GM12878 (cell line): ENCODE measurements around the gene KRT75. TPM values are rescaled to one million over a fixed set of nuclear protein-coding genes. Genes with fewer than 3 reads are reported as not detected.

ENCODE experiments used
- ATAC-seq: fragments of 200-7000 bp; cut with Tn5 transposase; 3 replicates; pipeline ENCODE4 v1.9.1; 2020; ENCODE audit warnings: mild to moderate bottlenecking, moderate library complexity
- BruUV-seq: library from RNA; stranded (reverse); fragments of 400-500 nt; replicated peaks from 2 replicates; lab custom pipeline; 2021; lab: Mats Ljungman, UMichigan
- CTCF ChIA-PET: fragments of 300-600 bp; sonication (Branson Sonifier 250); formaldehyde crosslinking; extraction: SDS; loops from one replicate; lab custom pipeline; 2021; ENCODE audit warnings: inconsistent platforms; lab: Yijun Ruan, JAX
- POLR2A ChIA-PET: fragments of 350-600 bp; formaldehyde crosslinking; extraction: SDS; loops from one replicate; lab custom pipeline; 2021; ENCODE audit warnings: inconsistent platforms; lab: Charles Lee
- RAD21 ChIA-PET: fragments of 300-600 bp; sonication (Branson Sonifier 250); formaldehyde crosslinking; loops from one replicate; lab custom pipeline; 2023; ENCODE audit warnings: antibody characterized with exemption; ENCODE audit not compliant: unreplicated experiment; lab: Charles Lee
- SMC1A ChIA-PET: fragments of 300-600 bp; sonication (Branson Sonifier 250); formaldehyde crosslinking; loops from one replicate; lab custom pipeline; 2023; ENCODE audit not compliant: unreplicated experiment, uncharacterized antibody; lab: Charles Lee
- DNase-seq: peaks from one replicate; pipeline ENCODE4 v3.0.0-alpha.2; 2011; ENCODE audit warnings: low read depth, low spot score
- FAIRE-seq: peaks from 3 replicates; lab custom pipeline; 2011; peaks lifted over from hg19 to GRCh38; lab: Jason Lieb, UNC
- H2AFZ ChIP-seq: 2 replicates; pipeline ENCODE4 v1.6.0; 2011; ENCODE audit warnings: low read depth, low read length, control low read depth; ENCODE audit not compliant: control insufficient read depth
- H3K27ac ChIP-seq: 2 replicates; pipeline ENCODE4 v1.5.1; 2011; ENCODE audit warnings: control low read depth; ENCODE audit not compliant: control insufficient read depth, insufficient read depth
- H3K27me3 ChIP-seq, 2 experiments: replicated peaks in 1 of 2; 2 replicates each; pipeline versions ENCODE4 v1.6.0 to v1.6.1; 2011; ENCODE audit warnings: low read length in 1 of 2; ENCODE audit not compliant: control insufficient read depth in 2 of 2, insufficient read depth in 2 of 2
- H3K36me3 ChIP-seq, 2 experiments: 2 replicates each; pipeline ENCODE4 v1.5.1; 2011; ENCODE audit warnings: low read length in 1 of 2; ENCODE audit not compliant: control insufficient read depth in 2 of 2, insufficient read depth in 2 of 2
- H3K4me1 ChIP-seq: 2 replicates; pipeline ENCODE4 v1.6.1; 2011; ENCODE audit warnings: mild to moderate bottlenecking, low read length, moderate library complexity, mixed read lengths; ENCODE audit not compliant: control insufficient read depth, insufficient read depth
- H3K4me2 ChIP-seq: 2 replicates; pipeline ENCODE4 v1.6.0; 2011; ENCODE audit warnings: control low read depth; ENCODE audit not compliant: control insufficient read depth, insufficient read depth
- H3K4me3 ChIP-seq: fragments of 200-600 bp; sonication (generic); 2 replicates; pipeline ENCODE4 v1.5.1; 2016
- H3K79me2 ChIP-seq: 2 replicates; pipeline ENCODE4 v1.6.0; 2011; ENCODE audit warnings: low read length; ENCODE audit not compliant: control insufficient read depth, insufficient read depth
- H3K9ac ChIP-seq: 2 replicates; pipeline ENCODE4 v1.8.0; 2011; ENCODE audit warnings: low read length, control low read depth, mixed read lengths; ENCODE audit not compliant: control insufficient read depth, insufficient read depth
- H3K9me3 ChIP-seq: replicated peaks from 3 replicates; pipeline ENCODE4 v1.5.1; 2011; ENCODE audit warnings: mild to moderate bottlenecking, low read length; ENCODE audit not compliant: control insufficient read depth, insufficient read depth
- H4K20me1 ChIP-seq: 2 replicates; pipeline ENCODE4 v1.6.0; 2011; ENCODE audit not compliant: control insufficient read depth, insufficient read depth
- BACH1 ChIP-seq: fragments of 450-650 bp; IDR thresholded peaks from 2 replicates; pipeline ENCODE4 v1.6.1; 2017; ENCODE audit warnings: mild to moderate bottlenecking, borderline replicate concordance
- CREM ChIP-seq: IDR thresholded peaks from 2 replicates; pipeline ENCODE4 v1.6.1; 2014; ENCODE audit warnings: antibody characterized with exemption, low read depth
- FOXK2 ChIP-seq: fragments of 450-650 bp; IDR thresholded peaks from 2 replicates; pipeline ENCODE4 v1.6.1; 2017; ENCODE audit warnings: mild to moderate bottlenecking, moderate library complexity
- HDAC6 ChIP-seq: fragments of 200-600 bp; sonication (generic); IDR thresholded peaks from one replicate; pipeline ENCODE4 v1.8.0; 2017; ENCODE audit warnings: antibody characterized with exemption; ENCODE audit not compliant: unreplicated experiment
- MEF2A ChIP-seq: IDR thresholded peaks from 2 replicates; pipeline ENCODE4 v1.6.1; 2011; ENCODE audit warnings: low read depth, mild to moderate bottlenecking, low read length, moderate library complexity; ENCODE audit not compliant: insufficient read depth
- NBN ChIP-seq: fragments of 450-650 bp; IDR thresholded peaks from 2 replicates; pipeline ENCODE4 v1.6.1; 2016
- POLR2AphosphoS2 ChIP-seq: IDR thresholded peaks from 2 replicates; pipeline ENCODE4 v1.6.1; 2011; ENCODE audit warnings: low read depth, mild to moderate bottlenecking, low read length, improper control_type of control experiment, moderate library complexity
- RCOR1 ChIP-seq: conservative IDR thresholded peaks from 2 replicates; pipeline ENCODE4 v1.6.1; 2012; ENCODE audit warnings: low read depth, low read length, improper control_type of control experiment
- SIN3A ChIP-seq: IDR thresholded peaks from 2 replicates; pipeline ENCODE4 v1.6.1; 2012; ENCODE audit warnings: low read depth, low read length, improper control_type of control experiment
- SMC3 ChIP-seq: IDR thresholded peaks from 2 replicates; pipeline ENCODE4 v1.6.1; 2011; ENCODE audit warnings: low read length, improper control_type of control experiment, borderline replicate concordance
- SUPT20H ChIP-seq: IDR thresholded peaks from 2 replicates; pipeline ENCODE4 v1.6.1; 2011; ENCODE audit warnings: low read depth, mild to moderate bottlenecking, low read length, moderate library complexity, borderline replicate concordance; ENCODE audit not compliant: control insufficient read depth
- ZNF622 ChIP-seq: fragments of 450-650 bp; IDR thresholded peaks from 2 replicates; pipeline ENCODE4 v1.6.1; 2017; ENCODE audit warnings: mild to moderate bottlenecking, inconsistent platforms
- WGBS: methylation state at CpG from one replicate; pipeline ENCODE4 v1.1.6; 2016; ENCODE audit warnings: low lambda C conversion rate; ENCODE audit not compliant: insufficient replicate concordance, insufficient coverage; ENCODE audit errors: missing lambda C conversion rate; 5-methylcytosine and 5-hydroxymethylcytosine counted together
- in situ Hi-C: fragments of 300-500 bp; cut with MboI; formaldehyde crosslinking; loops from 9 replicates; pipeline ENCODE4 v1.14.3; 2018; ENCODE audit warnings: mixed read lengths
- intact Hi-C: fragments of 100-400 bp; cut with micrococcal nuclease; formaldehyde crosslinking; loops from one replicate; pipeline ENCODE4 v1.14.2; 2022; ENCODE audit not compliant: unreplicated experiment
- polyA plus RNA-seq, 11 experiments: library from polyadenylated mRNA; depleted of rRNA in 4 of 11; unstranded in 6 of 11; stranded (reverse) in 5 of 11; fragments of >200 nt; fragmentation: Nextera tagmentation in 4 of 11; fragmentation: Illumina TruSeq in 1 of 11; extraction: Ambion mirVana in 4 of 11; extraction: Trizol in 1 of 11; gene quantifications; 1 replicate in 1 of 11; 2 replicates in 10 of 11; pipeline versions ENCODE4 v1.2.1 to v1.2.3, GENCODE V29; 2011 to 2016; ENCODE audit warnings: inconsistent platforms in 2 of 11, missing spikeins in 2 of 11, low read depth in 1 of 11
- total RNA-seq, 4 experiments: library from RNA; depleted of rRNA in 3 of 4; stranded (reverse); fragments of >200 nt in 3 of 4; fragmentation: Illumina TruSeq in 1 of 4; extraction: Trizol in 1 of 4; gene quantifications; 2 replicates each; pipeline versions ENCODE4 v1.2.1 to v1.2.3, GENCODE V29; 2013 to 2021
- TF ChIP-seq, protein P1 (sequence below): IDR thresholded peaks from 2 replicates; pipeline ENCODE4 v1.6.1; 2012; ENCODE audit warnings: low read length, inconsistent platforms
- TF ChIP-seq, protein P2 (sequence below): fragments of 450-650 bp; formaldehyde crosslinking; IDR thresholded peaks from 2 replicates; pipeline ENCODE4 v1.5.0; 2022; ENCODE audit warnings: mild to moderate bottlenecking, missing genetic modification characterization

Gene KRT75
- total and polyA plus RNA-seq, 10 of the 15 experiments (the other 5 are each of a cell fraction or from before 2014, with no cell fraction given) = not detected

DNA sequence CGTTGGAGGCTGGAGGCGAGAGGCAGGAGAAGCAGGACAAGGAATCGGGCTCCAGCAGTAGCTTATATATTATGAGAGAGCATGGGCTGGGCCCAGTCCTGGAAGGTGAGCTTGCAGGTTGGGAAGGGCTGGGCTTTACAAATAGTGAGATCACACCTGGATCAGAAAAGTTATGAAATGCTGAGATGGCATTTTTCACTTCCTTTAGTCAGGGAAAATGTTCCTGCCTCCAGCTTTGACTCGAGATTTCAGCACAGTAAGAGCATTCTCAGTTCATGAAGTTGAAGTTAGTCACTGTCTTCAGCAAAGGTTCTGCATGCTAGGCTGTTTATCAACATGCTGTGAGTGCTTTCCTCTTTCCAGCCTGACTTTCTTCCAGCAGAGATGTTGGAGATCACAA lies 39.6 kb upstream of the KRT75 start, which contains the start of gene KRT6C:
Gene KRT6C (minus strand): TSS at position 38 of the 400 bp plus-strand sequence. CDS start 68 bp downstream, outside the sequence.
- ChIA-PET CTCF (no interaction called here), POLR2A (no interaction called here), SMC1A (no interaction called here), RAD21 (no interaction called here)
- Histone ChIP-seq H2AFZ (no peak within 1 kb of the TSS), H3K79me2 (no peaks in the 10 kb centered on the region), H3K4me1 (no peaks in the 10 kb centered on the region), H3K36me3 (no peaks in the 10 kb centered on the region), H3K4me3 (no peak within 1 kb of the TSS), H3K9me3 (no peaks in the 10 kb centered on the region), H3K27me3 (no peaks in the 10 kb centered on the region; a peak in 1 of 4 replicates), H3K9ac (no peak within 1 kb of the TSS), H3K4me2 (no peak within 1 kb of the TSS), H4K20me1 (no peaks in the 10 kb centered on the region), H3K27ac (no peak within 1 kb of the TSS)
- no peak for FAIRE-seq
- TF ChIP-seq FOXK2 = no peak
- TF ChIP-seq RCOR1 = no peak
- no peak for TF ChIP-seq SIN3A
- no peak for TF ChIP-seq ZNF622
- TF ChIP-seq NBN = no peak
- no peak for TF ChIP-seq BACH1
- TF ChIP-seq SUPT20H = no peak
- TF ChIP-seq POLR2AphosphoS2 = no peak
- TF ChIP-seq, protein P1, sequence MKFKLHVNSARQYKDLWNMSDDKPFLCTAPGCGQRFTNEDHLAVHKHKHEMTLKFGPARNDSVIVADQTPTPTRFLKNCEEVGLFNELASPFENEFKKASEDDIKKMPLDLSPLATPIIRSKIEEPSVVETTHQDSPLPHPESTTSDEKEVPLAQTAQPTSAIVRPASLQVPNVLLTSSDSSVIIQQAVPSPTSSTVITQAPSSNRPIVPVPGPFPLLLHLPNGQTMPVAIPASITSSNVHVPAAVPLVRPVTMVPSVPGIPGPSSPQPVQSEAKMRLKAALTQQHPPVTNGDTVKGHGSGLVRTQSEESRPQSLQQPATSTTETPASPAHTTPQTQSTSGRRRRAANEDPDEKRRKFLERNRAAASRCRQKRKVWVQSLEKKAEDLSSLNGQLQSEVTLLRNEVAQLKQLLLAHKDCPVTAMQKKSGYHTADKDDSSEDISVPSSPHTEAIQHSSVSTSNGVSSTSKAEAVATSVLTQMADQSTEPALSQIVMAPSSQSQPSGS = no peak
- TF ChIP-seq HDAC6 = no peak
- TF ChIP-seq CREM = no peak
- no peak for TF ChIP-seq SMC3
- TF ChIP-seq, protein P2, sequence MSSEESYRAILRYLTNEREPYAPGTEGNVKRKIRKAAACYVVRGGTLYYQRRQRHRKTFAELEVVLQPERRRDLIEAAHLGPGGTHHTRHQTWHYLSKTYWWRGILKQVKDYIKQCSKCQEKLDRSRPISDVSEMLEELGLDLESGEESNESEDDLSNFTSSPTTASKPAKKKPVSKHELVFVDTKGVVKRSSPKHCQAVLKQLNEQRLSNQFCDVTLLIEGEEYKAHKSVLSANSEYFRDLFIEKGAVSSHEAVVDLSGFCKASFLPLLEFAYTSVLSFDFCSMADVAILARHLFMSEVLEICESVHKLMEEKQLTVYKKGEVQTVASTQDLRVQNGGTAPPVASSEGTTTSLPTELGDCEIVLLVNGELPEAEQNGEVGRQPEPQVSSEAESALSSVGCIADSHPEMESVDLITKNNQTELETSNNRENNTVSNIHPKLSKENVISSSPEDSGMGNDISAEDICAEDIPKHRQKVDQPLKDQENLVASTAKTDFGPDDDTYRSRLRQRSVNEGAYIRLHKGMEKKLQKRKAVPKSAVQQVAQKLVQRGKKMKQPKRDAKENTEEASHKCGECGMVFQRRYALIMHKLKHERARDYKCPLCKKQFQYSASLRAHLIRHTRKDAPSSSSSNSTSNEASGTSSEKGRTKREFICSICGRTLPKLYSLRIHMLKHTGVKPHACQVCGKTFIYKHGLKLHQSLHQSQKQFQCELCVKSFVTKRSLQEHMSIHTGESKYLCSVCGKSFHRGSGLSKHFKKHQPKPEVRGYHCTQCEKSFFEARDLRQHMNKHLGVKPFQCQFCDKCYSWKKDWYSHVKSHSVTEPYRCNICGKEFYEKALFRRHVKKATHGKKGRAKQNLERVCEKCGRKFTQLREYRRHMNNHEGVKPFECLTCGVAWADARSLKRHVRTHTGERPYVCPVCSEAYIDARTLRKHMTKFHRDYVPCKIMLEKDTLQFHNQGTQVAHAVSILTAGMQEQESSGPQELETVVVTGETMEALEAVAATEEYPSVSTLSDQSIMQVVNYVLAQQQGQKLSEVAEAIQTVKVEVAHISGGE (CRISPR knock-in tag) = no peak
- TF ChIP-seq MEF2A = no peak
- in situ Hi-C loops = no loop called here
- intact Hi-C loops = no loop called here
- ATAC-seq = no peak
- WGBS = 32% methylated on average over 4 of the region's 4 CpGs
- DNase-seq = no peak
- no TSS peak for BruUV-seq
